GM18520 (cell line): Measurements from ENCODE around the gene VCAN.
"Not testable (repeated sequence)": the region's sequence is repeated elsewhere in the genome, so short reads cannot be mapped to it uniquely, and the experiment has no call there.

Source experiments
- ATAC-seq: cut with Tn5 transposase; IDR thresholded peaks from one replicate; pipeline ENCODE4 v1.9.1; 2021; ENCODE audit not compliant: unreplicated experiment

Gene VCAN

DNA sequence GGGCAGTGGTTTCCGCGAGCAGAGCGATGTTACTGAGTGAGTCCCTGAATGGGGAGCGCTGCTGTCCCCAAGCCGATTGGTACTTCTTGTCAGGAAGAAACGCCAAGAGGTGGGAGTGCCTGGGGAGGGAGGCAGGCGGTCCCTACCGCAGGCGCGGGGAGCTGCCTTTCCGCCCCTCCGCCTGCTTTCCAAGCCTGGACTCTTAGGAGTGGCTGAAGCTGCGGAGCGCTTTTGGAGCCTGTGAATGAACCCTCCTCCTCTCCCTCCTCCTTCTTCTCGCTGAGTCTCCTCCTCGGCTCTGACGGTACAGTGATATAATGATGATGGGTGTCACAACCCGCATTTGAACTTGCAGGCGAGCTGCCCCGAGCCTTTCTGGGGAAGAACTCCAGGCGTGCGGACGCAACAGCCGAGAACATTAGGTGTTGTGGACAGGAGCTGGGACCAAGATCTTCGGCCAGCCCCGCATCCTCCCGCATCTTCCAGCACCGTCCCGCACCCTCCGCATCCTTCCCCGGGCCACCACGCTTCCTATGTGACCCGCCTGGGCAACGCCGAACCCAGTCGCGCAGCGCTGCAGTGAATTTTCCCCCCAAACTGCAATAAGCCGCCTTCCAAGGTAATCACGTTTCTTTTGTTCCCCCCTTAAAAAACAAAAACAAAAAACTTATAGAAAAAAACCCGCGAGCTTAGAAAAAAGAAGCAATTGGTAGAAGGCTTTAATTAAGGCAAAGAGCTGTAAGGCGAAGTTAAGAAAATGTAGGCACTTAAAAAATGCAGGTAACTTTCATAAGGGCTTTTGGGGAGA, at the start of gene VCAN:
TSS of gene VCAN (plus strand) at position 340 of the 808 bp plus-strand sequence. CDS start 11,775 bp downstream, outside the sequence.
- no peak for ATAC-seq

DNA sequence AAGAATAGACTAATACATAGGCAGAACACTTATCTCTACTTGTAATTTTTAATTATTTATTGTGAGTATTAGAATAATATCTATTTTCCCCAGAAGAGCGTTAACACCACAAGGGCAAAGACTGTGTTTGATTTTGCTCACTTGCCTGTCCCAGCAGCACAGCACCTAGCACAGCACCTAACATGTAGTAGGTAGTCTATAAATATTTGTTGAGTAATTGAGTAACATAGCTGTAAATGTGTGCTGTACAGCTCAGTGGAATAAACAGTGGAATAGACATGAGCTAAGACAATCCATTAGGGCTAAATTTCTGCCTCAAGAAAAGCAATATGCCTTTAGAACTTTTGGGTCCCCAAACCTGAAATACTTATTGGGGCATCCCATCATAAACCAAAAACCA, 49.3 kb upstream of the VCAN start:
- ATAC-seq: no peak

DNA sequence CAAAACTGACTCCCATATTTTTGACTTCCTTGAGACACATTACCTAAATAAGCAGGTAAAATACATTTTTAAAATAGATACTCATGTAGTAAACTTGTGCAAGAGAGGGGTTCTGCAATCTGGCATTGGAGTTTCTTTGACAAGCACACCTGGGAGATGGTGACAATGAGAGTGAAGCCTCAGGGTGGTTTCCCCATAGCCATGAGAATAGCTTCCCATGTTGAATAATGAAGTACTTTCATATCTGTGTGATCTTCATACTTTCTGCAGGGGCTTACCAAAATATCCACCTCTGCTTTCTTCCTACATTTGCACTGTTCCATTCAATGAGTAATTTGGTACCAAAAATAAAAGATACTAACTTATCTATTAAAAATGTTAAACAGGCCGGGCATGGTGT, 44.7 kb upstream of the VCAN start:
- ATAC-seq: peak; percentile 58

DNA sequence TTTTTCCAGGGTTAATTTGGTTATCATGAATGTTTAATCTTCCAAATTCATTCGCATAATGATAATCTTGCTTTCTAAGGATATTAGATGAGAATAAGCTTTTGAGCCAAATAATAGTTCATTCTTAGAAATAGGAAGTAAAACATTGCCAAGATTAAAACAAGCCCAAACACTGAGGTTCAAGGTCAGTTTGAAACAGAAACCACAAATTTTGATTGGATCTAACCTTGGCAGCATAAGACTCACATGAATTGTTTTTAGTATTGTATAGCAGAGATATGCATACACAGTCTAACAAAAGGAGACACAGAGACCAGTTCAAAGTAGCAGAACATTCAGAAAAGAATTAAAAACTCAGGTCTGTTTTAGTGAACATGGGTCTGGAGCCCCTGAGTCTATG, 43.4 kb upstream of the VCAN start:
- ATAC-seq: no peak

DNA sequence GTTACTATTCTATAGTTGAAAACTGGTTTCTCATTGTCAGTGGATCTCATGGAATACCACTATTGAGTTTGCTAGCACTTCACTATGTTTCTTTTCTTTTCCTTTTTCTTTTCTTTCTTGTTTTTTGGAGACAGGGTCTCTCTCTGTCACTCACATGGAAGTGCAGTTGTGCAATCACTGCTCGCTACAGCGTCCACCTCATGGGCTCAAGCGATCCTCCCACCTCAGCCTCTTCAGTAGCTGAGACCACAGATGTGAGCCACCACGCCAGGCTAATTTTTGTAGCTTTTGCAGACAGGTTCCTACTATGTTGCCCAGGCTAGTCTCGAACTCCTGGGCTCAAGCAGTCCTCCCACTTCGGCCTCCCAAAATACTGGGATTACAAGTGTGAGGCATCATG, 42.7 kb upstream of the VCAN start:
- no peak for ATAC-seq

DNA sequence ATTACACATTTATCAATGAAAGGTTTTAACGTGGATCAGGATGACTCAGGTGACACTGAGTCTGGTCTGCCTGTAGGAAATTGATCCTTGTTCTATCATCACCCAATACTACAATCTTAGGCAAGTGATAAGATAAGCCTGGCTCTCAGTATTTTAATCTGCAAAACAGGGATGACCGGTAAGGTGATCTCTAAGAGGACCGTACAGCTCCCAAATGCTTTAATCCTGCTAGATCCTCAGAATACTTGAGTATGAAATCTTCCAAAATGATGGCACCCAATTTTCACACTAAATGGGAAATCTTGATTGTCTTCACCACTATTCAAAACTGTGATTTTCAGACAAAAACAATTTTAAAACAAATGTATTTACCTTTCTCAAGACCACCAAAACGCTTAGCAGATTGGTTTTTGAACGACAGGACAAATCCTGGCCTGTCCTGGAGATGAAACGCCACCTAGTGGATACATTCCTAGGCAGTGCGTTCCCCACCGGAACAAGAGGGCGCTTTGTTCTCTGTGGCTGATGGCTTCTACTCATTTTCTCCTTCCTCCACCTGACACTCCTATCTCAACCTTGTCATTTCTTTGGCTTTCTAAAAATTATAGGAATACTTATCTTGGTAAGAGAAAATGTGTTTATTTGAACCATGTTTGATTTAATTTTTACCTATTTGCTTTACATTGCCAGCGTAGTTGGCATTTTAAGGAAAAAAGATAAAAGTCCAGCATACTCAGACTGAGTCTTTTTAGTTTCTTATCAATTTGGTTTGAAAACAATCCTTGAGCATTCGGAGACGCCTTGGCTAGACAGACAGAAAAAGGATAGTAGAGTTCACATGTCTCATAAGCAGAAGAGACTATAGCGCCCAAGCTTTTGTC, 41.2 kb upstream of the VCAN start:
- no peak for ATAC-seq

DNA sequence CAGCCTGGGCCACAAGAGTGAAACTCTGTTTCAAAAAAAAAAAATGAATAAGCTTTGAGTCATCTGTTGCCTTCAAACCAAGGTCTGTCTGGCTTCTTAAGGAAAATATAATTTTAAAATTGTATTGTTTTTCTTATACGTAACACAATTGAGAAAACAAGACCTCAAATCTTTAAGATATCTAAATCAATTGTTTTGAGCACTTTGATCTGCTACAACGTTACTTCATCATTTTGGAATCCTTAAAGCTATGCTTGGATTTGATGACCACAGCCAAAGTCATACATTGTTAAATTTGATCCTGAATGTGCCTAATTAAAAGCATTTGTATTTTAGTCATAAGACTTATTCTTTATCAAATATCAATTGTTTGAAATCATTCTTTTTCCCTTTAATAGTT, 37.7 kb upstream of the VCAN start:
- ATAC-seq: no peak

DNA sequence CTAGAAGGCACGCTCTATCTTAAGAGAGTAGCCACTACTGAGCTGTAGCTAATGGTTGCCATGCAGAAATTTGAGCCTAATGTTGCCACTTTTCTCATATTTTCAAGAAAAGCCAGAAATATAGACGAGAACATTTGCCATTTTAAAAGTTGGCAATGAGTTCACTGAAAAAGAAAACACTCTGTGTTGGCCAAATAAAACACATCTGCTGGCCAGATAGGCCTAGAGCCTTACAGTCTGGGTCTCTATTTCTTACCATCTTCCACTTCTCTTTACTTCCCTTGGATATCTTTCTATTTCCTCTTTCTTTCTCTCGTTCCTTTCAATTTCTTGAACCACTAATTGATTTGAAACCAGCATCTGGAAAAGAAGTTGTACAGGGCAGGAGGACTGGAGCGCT, 36.6 kb upstream of the VCAN start:
- ATAC-seq: no peak

DNA sequence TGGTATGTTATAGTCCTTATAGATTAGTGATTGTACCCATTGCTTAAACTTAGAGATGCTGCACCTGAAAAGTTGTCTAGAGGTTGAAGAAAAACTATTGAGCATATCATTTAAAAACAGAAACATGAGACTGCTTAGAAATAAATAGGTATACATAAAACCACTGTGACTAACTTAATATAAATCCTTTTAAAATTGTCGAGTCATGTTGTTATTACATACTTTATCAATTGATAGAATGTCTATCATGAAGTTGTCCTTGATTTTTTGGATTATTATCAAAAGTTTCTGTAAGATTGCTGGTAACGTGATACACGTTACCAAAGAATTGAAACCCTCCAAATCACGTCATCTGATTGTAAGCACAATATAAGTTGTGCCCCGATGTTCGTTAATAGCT, 35.3 kb upstream of the VCAN start:
- no peak for ATAC-seq

DNA sequence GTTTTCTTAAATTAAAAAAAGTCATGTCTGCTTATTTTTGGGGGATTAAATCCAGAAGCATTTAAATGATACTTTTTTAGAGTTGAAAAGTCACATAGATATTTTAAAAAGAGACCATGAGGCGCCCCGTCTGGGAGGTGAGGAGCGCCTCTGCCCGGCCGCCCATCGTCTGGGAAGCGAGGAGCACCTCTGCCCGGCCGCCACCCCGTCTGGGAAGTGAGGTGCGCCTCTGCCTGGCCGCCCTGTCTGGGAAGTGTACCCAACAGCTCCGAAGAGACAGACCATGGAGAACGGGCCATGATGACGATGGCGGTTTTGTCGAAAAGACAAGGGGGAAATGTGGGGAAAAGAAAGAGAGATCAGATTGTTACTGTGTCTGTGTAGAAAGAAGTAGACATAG, 33.8 kb upstream of the VCAN start:
- not testable (repeated sequence) for ATAC-seq

DNA sequence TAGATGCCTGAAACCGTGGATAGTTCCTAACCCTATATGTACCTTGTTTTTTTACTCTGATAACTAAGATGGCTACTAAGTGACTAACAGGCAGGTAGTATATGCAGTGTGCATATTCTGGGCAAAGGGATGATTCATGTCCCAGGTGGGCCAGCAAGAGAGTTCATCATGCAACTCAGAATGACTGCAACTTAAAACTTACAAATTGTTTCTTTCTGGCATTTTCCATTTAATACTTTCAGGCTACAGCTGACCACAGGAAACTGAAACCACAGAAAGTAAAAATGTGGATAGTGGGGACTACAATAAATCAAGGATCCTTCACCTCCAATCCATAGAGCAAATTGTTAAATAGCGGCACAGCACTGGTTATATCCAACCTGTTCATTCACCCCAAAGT, 30.7 kb upstream of the VCAN start:
- ATAC-seq: no peak

DNA sequence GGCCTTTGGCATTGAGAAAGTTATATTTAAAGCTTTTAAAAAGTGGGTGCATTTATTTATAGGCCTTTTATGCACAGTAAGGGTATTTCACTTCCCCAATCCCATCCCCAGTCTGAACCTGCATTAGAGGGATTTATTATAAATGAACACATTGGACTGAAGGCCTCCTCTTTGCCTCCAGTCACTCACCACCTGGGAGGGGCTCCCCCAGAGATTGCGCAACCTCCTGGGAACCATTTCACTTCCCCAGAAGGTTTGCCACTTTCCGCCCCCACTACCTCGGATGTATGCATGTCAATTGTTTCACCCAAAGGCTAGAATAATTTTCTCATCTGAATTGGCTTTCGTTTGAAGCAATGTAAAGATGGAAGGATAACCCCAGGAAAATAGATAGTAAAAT, 29.8 kb upstream of the VCAN start:
- no peak for ATAC-seq

DNA sequence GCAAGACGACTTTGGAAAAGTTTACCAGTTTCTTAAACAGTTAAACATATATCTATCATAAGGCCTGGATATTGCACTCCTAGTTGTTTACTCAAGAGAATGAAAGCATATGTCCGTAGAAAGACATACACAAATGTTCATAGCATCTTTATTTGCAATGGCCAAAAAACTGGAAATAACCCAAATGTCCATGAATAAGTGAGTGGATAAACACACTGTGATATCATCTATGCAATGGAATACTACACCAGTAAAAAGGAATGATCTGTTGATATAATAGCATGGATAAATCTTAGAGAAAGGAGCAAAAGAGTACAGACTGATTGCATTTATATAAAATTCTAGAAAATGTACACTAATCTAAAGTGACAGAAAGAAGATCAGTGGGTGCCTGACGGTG, 28.0 kb upstream of the VCAN start:
- ATAC-seq: no peak

DNA sequence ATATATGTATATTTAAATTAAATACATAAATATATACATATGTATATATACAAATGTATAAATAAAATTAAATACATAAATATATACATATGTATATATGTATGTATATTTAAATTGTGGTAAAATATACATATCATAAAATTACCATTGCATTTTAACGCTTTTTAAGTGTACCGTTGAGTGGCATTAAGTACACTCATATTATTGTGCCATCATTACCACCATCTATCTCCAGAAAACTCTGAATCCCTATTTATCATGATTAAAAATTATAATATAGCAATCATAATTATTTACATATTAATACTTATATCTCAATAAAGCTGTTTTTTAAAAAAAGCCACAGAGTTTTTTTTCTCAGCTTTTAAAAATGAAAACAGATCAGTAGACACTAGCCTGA, 27.1 kb upstream of the VCAN start:
- ATAC-seq: no peak

DNA sequence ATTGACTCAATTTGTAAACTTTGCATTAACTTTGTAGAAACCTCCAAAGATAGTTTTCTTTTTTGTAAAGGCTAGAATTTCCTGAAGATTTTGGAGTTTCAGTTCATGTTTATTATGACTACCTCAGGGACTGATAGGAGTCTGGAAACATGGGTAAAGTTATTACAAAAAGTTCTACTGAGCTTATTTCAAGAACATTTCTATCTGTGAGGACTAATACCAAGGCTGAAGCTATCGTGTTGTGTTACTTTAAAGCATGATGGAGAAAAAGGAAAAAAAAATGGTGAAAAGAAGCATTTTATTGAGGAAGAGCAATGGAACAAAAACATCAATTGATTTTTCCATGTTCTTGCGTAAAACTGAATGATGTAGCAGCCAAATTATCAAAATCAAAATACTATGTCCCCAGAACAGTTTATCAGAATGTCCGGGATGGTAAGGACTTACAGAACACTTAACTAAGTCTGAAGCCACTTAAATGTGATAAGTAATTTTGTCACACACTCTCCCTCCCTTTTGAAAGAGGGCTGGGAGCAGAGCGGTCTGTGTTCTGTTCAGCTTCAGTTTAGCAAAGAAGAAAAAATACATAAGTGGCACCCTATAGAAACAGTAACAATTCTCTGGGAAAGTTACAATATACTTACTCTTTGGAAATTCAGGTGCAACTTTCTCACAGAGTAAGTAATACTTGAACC, 25.1 kb upstream of the VCAN start:
- ATAC-seq: no peak

DNA sequence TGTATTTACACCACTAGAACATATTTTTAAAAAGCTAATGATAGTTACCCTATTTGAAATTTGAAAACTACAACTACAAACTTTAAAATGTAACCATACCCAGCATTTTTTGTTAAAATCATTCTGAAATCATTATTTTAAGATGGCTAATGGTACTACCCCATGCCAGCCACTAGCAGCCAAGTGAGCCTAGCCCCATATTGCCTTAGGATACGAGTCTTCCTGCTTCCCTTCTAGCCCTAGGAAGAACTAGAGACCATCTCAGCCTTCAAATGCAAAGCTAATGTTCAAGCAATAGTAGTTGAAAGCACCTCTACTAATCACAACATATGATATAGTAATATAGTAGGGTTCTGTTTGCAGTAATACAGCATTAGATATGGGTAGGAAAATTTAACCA, 24.0 kb upstream of the VCAN start:
- no peak for ATAC-seq

DNA sequence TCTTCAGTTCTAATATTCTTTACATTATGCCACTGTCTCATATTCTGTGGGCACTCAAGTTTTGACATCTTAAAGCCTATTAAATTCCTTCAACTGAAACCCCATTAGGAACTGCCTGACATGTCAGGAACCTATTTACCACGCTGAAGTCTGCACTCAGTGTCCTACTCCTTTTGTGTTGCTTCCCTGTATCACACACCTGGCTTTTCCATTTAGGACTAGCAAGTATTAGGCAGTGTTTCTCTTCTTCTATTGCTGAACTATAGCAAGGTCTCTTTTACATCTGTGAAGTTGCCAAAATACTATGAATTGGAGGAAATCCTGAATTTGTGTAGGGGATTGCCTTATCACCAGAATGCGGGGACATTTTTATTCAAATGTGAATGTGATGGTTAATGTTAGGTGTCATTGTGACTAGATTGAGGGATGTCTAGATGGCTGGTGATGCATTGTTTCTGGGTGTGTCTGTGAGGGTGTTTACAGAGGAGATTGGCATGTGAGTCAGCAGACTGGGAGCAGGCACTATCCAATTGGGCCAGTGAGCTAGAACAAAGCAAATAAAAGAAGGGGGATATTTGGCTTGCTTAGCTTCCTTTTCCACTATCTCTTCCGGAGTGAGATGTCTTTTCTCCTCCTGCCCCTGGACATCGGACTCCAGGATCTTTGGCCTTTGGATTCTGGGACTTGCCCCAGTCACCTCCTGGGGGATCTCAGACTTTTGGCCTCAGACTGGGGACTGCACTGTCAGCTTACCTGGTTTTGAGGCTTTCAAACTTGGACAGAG, 21.2 kb upstream of the VCAN start:
- ATAC-seq: no peak

DNA sequence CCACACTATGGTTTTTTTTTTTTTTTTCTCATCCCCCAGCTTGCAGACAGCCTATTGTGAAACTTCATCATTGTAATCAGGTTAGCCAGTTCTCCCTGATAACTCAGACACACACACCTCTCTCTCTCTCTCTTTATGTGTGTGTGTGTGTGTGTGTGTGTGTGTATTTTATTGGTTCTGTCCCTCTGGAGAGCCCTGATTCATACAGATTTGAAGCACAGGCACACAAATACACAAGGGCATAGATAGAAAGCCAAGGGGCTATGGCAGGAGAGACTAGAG, 20.6 kb upstream of the VCAN start:
- no peak for ATAC-seq

DNA sequence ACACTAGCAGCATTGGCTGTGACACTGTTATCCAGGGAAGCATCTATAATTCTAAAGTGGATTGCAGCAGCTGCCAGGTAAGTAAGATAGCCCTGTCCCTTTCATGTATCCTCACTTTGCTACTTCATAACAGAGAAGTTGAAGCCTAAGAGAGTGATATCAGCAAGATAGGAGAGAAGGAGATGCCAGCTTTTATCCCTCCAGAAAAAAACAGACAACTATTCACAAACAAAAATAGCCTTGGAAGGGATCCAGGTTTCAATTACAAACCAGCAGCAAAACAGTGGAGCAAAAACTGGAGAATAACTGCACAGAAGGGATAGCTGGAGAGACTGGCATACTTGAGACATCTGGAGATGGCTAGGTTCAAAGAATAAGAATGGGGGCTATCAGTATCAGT, 19.6 kb upstream of the VCAN start:
- ATAC-seq: no peak

DNA sequence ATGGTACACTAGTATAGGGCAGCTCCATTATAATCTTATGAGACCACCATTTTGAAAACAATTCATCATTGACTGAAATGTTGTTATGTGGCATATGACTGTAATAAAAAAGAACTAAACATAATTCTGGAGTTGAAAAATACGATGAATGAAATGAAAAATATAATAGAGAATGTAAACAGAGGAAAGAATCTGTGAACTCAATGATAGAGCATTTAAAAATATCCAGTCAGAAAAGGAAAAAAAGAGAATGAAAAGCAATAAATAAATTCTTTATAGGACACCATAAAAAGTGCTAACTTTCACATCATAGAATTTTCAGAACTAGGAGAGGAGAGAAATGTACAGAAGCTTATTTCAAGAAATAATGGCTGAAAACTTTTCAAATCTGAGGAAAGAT, 17.6 kb upstream of the VCAN start:
- no peak for ATAC-seq

DNA sequence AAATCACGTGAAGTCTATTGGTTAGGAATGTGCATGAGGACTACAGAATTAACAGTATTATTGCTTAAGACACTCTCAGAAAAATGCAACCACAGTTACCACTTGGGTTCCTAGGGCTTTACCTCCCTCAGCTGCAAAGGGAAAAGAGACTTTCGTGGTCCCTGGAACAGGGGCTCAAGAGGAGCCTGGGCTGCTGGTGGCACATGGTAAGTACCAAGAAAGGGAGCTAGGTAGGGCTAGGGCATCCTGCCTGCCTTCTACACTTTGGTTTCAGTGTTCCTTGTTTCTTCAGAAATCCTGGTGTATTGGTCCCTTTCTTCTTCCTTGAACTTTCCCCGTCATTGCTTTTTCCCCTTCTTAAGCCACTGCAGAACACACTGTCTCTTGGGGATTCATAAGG, 7.3 kb upstream of the VCAN start:
- no peak for ATAC-seq
